HG03342 (cell line): Measurements from ENCODE around the gene LRRC55.
"Not testable (repeated sequence)": the region's sequence is repeated elsewhere in the genome, so short reads cannot be mapped to it uniquely, and the experiment has no call there.

ENCODE experiments used
- ATAC-seq: cut with Tn5 transposase; IDR thresholded peaks from one replicate; pipeline ENCODE4 v1.9.1; 2021; ENCODE audit warnings: mild to moderate bottlenecking, moderate library complexity; ENCODE audit not compliant: unreplicated experiment

Gene LRRC55

DNA sequence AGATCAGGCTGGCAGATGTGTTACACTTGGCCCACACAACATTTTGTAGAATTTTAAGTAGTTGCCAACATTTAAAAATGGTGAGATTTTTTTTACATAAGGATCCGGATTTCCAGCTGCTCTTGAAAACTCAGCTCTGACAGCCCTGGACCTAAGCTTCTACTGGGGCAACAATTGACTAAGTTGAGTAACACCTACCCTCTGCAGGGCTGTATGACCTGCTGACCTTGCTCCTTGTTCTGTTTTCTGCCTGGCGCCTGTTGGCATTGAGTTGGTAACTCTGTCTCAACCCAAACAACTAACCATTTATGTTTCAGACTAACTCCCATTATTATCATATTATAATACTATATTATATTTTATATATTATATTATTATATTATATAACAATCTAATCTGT lies 21.1 kb upstream of the LRRC55 start:
- ATAC-seq, result no peak

DNA sequence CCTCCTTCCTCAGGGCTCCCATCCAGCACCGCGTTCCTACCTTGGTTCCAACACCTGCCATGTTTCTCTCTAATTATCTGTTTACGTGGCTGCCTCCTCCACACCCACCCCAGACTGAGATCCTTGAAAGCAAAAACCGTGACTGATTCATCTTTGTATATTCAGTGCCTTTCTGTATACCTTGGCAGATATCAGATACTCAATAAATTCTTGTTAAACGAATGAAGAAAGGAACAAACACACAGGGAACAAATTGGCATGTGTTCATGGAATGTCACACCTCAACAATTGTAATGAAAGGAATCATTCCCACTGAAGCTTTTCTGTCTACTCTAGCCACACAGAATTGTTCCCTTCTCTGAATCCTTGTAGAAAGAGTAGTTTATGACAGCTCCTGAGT lies 20.4 kb upstream of the LRRC55 start:
- no peak for ATAC-seq

DNA sequence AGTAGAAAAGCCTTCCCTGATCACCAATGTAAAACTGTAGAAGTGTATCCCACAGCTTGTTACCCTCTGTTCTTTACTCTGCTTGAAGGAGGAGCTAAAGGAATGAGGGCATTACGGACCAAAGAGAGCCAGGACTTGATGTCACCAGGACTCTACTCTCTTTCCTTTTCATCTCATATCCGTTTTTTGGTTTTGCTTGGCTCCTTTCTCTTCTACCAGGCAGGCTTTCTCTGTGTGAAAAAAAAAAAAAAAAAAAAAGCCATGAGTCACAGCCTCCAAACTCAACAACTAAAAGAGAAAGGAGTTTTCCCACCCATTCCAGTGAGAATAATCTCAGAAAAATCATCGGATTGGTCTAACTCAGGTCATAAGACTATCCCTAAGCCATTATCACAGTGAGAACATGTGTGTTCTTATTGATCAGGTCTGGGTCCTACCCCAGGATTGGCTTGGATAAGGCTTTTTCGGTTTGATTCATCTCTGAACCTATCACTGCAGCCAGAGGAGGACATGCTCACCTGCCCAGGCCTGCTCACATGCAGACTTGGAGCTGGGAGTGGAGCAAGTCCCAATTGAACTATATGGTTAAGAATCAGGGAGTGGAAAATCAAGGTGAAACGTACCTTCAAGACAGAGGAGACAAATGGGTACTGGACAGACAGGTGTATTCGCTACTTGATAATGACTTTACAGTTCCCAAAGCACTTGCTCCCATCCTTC lies 19.4 kb upstream of the LRRC55 start:
- no peak for ATAC-seq

GRCh38 chr11:57163160-57163868 lies 18.4 kb upstream of the LRRC55 start:
- no peak for ATAC-seq

GRCh38 chr11:57164317-57164716 lies 17.4 kb upstream of the LRRC55 start:
- ATAC-seq, result no peak

DNA sequence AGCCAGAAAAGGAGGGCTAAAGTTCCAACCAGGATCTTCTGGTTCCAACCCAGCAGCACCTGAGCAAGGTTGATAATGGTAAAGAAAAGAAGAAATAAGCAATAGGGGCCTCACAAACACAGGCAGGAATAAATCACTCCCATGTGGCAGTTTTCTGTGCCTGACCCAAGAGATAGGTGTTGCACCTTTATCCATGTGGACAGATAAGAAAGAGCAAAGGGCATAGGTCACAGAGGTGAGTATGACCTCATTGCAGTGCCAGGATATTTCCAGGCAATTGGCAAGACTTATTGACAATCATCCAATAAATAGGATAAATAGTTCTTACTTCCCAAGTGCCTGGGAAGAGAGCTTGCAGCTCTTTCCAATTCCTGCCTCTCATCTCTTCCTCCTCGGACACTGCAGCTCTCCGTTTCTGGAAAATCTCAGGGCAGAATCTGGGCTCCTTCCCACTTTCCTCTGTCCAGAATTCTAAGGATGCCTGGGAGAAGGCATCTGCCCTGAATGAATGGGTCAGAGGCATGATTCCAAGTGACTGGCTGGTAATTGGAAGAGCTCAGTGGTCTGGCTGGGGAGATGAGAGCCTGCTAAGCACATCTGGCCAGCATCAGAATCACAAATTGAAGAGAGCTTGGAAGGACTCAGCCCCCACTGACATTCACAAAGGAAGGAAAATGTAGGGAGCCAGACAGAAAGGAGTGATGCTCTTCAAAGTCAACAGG lies 14.5 kb upstream of the LRRC55 start:
- ATAC-seq, result no peak

DNA sequence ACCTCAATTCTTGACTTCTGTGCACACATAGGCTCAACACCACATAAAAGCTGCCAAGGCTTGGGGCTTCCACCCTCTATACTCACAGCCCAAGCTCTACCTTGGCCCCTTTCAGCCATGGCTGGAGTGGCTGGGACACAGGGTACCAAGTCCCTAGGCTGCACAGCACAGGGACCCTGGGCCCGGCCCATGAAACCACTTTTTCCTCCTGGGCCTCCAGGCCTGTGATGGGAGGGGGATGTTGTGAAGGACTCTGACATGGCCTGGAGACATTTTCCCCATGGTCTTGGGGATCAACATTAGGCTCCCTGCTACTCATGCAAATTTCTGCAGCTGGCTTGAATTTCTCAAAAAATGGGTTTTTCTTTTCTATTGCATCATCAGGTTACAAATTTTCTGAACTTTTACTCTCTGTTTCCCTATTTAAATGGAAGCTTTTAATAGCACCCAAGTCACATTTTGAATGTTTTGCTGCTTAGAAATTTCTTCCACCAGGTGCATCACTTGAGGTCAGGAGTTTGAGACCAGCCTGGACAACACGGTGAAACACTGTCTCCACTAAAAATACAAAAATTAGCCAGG lies 11.9 kb upstream of the LRRC55 start:
- ATAC-seq, result not testable (repeated sequence)

DNA sequence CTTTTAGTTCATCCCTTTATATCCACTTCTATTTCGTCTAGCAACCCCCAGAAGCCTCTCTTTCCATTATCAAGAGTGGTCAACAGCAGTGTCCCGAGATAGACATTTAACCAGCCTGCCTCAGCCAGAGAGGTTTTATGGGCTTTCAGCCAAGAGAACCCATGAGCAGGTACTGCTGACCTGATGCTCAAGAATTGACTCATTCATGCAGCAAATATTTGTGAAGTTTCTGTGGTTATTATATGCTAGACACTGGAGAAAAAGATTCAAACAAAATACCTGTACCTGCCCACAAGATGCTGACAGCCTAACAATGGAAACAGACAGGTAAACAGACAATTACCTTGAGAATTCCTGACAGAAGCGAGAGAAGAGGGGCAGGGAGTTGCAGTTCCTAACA lies 9.7 kb upstream of the LRRC55 start:
- ATAC-seq, result no peak

DNA sequence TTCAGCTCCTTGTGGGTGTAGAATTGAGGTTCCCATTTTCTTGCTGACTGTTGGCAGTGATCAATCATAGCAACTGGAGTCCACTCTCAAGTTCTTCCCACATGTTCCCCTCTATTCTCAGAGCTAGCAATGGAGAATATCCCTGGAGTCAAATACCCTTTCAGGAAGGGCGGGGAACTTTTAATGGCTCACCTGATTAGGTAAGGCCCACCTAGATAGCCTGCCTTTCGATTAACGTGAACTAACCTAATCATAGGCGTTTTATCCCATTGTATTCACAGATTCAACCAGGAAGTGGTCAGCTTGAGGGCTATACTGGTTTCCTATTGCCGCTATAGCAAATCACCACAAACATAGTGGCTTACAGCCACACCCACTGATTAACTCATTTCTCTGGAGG lies 7.1 kb upstream of the LRRC55 start:
- no peak for ATAC-seq

- ATAC-seq, result no peak
Measured at GRCh38 chr11:57175478-57175877, 6.3 kb upstream of the LRRC55 start.

- ATAC-seq, result no peak
Measured at GRCh38 chr11:57178334-57178733, 3.4 kb upstream of the LRRC55 start.

DNA sequence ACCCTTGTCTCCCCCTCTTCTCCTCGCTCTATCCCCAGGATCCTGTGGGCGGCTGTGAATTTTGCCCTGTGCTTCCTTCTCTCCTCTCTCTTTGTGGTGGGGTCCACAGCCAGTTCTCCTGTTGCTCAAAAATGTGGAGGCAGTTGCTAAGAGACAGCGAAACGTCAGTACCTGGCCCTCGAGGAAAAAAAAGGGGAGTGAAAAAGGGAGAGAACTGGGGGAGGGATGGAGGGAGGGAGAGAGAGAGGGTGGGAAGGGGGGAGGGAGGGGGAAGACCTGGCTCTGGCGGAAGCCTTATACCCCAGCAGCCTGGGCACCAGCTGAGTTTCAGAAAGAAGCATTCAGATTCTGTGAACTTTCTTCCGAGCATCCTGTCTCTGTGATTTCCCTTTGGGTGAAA lies 2.1 kb upstream of the LRRC55 start:
- ATAC-seq, result no peak

GRCh38 chr11:57180081-57180561 lies 1.6 kb upstream of the LRRC55 start:
- ATAC-seq, result no peak

- no peak for ATAC-seq
Measured at GRCh38 chr11:57180964-57181363, 789 bp upstream of the LRRC55 start.

DNA sequence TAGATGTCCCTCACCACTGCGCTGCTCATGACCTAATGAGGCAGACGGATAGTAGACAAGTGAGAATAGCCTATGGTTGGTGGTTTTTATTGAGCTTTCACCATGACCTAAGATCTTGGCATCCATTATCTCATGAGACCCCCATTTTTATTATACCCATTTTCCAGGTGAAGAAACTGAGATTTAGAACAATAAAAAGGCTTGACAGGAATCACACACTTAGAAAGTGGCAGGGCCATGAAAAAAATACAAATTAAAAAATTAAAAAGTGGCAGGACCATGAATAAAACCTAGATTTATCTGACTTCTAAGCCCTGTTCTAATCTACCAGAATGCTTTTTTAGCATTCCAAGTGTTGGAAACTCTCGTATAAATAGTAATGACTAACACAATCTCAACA lies 1.1 kb downstream of the LRRC55 start:
- ATAC-seq, result no peak

GRCh38 chr11:57190548-57190947 lies 8.8 kb downstream of the LRRC55 start:
- no peak for ATAC-seq

GRCh38 chr11:57191311-57192219 lies 9.8 kb downstream of the LRRC55 start:
- no peak for ATAC-seq

DNA sequence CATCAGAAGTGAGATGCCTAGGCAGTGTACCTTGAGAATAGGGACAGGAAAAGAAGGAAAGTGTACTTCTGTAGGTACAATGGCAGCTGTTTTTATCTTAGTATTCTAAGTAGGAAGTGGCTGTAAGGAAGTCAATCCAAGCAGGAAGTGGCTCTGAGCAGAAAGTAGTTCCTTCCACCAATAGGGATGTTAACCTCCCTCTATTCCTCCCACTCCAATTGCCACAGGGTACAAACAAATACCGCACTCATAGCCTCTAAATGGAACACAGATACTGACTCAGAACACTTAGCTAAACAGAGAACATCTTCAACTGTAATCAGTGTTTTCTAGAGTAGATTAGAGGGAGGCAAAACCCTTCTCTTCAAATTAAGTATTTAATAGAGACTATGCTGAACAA lies 10.6 kb downstream of the LRRC55 start:
- ATAC-seq, result no peak

DNA sequence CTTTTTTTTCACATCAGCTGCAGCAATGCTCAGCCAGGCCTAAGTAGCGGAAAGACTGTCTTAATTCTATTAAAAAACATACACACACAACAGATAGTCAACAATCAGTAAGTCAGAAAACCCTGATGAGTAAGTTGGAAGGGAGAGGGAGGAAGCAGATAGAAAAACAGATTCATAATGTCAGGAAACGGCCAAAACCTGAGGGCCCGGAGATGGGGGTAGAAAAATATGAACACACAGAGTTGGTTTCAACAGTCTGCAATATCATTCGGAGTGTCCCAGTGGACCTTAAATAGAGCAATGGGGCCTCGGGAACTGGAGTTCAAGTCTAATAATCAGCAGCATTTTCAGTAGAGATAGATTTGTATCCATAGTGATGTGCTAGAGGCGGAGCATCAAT lies 14.8 kb downstream of the LRRC55 start:
- no peak for ATAC-seq

DNA sequence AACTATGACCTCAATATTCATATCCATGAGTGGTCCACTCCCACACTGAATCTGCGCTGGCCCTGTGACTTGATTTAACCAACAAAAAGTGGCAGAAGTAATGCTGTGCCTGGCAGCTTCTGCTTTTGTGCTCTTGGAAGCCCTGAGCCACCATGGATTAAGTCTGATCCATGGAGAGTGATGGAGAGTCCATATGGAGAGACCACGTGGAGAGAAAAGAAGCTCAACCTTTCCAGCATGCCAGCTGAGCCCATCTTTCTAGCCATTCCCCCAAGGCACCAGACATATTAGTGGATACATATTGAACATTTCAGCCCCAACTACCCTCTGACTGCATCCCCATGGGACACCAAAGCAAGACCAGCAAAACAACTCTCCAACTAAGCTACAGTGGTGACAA lies 16.0 kb downstream of the LRRC55 start:
- ATAC-seq, result no peak
